22Rv1 (cell line): ENCODE results near the gene RB1.

Experiments
- ZFX ChIP-seq: fragments of 450-650 bp; IDR thresholded peaks from 2 replicates; pipeline ENCODE4 v1.6.1; 2017; ENCODE audit warnings: antibody characterized with exemption, borderline replicate concordance
- TF ChIP-seq, protein P1 (sequence below): fragments of 450-650 bp; IDR thresholded peaks from 2 replicates; pipeline ENCODE4 v1.5.1; 2017; ENCODE audit warnings: mild to moderate bottlenecking

DNA sequence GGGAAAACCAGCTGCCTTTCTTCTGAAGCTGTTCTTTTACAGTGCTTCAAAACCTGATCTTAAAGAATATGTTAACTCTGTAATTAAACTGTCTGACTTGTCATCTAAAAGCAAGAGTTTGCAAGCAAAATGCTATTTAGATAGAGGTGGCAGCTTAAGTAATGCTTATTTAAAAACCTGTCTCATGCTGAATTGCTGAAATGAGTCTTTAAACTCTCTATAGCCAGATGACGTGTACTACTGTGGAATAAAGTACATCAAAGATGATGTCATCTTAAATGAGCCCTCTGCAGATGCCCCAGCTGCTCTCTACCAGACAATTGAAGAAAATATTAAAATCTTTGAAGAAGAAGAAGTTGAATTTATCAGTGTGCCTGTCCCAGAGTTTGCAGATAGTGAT, 47.6 kb upstream of the RB1 start:
- TF ChIP-seq, protein P1, sequence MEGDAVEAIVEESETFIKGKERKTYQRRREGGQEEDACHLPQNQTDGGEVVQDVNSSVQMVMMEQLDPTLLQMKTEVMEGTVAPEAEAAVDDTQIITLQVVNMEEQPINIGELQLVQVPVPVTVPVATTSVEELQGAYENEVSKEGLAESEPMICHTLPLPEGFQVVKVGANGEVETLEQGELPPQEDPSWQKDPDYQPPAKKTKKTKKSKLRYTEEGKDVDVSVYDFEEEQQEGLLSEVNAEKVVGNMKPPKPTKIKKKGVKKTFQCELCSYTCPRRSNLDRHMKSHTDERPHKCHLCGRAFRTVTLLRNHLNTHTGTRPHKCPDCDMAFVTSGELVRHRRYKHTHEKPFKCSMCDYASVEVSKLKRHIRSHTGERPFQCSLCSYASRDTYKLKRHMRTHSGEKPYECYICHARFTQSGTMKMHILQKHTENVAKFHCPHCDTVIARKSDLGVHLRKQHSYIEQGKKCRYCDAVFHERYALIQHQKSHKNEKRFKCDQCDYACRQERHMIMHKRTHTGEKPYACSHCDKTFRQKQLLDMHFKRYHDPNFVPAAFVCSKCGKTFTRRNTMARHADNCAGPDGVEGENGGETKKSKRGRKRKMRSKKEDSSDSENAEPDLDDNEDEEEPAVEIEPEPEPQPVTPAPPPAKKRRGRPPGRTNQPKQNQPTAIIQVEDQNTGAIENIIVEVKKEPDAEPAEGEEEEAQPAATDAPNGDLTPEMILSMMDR = no peak
- no peak for TF ChIP-seq ZFX
